Panc1 (cell line): ENCODE results near the gene CREB3L2. TPM values are rescaled to one million over a fixed set of nuclear protein-coding genes. Genes with fewer than 3 reads are reported as not detected.

Source experiments
- ATAC-seq: fragments of 200-7000 bp; cut with Tn5 transposase; 2 replicates; pipeline ENCODE4 v1.9.1; 2020; ENCODE audit warnings: mild to moderate bottlenecking, moderate library complexity
- BruUV-seq: library from RNA; stranded (reverse); fragments of 400-500 nt; replicated peaks from 2 replicates; lab custom pipeline; 2021; lab: Mats Ljungman, UMichigan
- CTCF ChIA-PET: fragments of 300-600 bp; sonication (Branson Sonifier 250); formaldehyde crosslinking; loops from one replicate; lab custom pipeline; 2022; ENCODE audit warnings: antibody characterized with exemption; lab: Charles Lee
- POLR2A ChIA-PET: fragments of 300-600 bp; sonication (Branson Sonifier 250); formaldehyde crosslinking; loops from one replicate; lab custom pipeline; 2022; ENCODE audit warnings: antibody characterized with exemption; lab: Charles Lee
- DNase-seq: peaks from one replicate; pipeline ENCODE4 v3.0.0-alpha.2; 2010; ENCODE audit warnings: low read depth, low spot score
- H3K27ac ChIP-seq: 2 replicates; pipeline ENCODE4 v1.5.1; 2011; ENCODE audit warnings: mild to moderate bottlenecking, low read length, inconsistent platforms
- H3K27me3 ChIP-seq: fragments of 200-500 bp; sonication (Bioruptor generic); 2 replicates; pipeline ENCODE4 v1.6.0; 2014; ENCODE audit warnings: low read length, inconsistent platforms; ENCODE audit not compliant: control insufficient read depth, insufficient read depth
- H3K36me3 ChIP-seq: fragments of 200-500 bp; sonication (Bioruptor generic); 2 replicates; pipeline ENCODE4 v1.5.1; 2014; ENCODE audit warnings: inconsistent platforms, mild to moderate bottlenecking, low read length, moderate library complexity; ENCODE audit not compliant: control insufficient read depth, insufficient read depth
- H3K4me1 ChIP-seq: 2 replicates; pipeline ENCODE4 v1.5.1; 2011; ENCODE audit warnings: inconsistent platforms, mild to moderate bottlenecking, low read length, moderate library complexity; ENCODE audit not compliant: control insufficient read depth, insufficient read depth
- H3K4me3 ChIP-seq, 2 experiments: 2 replicates each; pipeline ENCODE4 v1.5.1; 2011 to 2012; ENCODE audit warnings: low read depth in 2 of 2, low read length in 2 of 2, mild to moderate bottlenecking in 2 of 2, inconsistent platforms in 1 of 2, moderate library complexity in 1 of 2
- H3K9me3 ChIP-seq: fragments of 200-500 bp; sonication (Bioruptor generic); 2 replicates; pipeline ENCODE4 v1.5.1; 2014; ENCODE audit warnings: low read depth, mild to moderate bottlenecking, inconsistent platforms, low read length, moderate library complexity; ENCODE audit not compliant: control insufficient read depth, insufficient read depth
- CTCF ChIP-seq: fragments of 450-650 bp; IDR thresholded peaks from 2 replicates; pipeline ENCODE4 v1.5.1; 2017; ENCODE audit warnings: mild to moderate bottlenecking
- POLR2AphosphoS5 ChIP-seq: IDR thresholded peaks from 2 replicates; pipeline ENCODE4 v1.6.1; 2012; ENCODE audit warnings: mild to moderate bottlenecking, low read depth, low read length, moderate library complexity
- REST ChIP-seq, 2 experiments: IDR thresholded peaks; 2 replicates each; pipeline ENCODE4 v1.6.1; 2011 to 2012; ENCODE audit warnings: low read depth in 2 of 2, control low read depth in 1 of 2, low read length in 1 of 2, mild to moderate bottlenecking in 1 of 2, moderate library complexity in 1 of 2; ENCODE audit not compliant: insufficient read depth in 1 of 2
- SIN3A ChIP-seq: IDR thresholded peaks from 2 replicates; pipeline ENCODE4 v1.6.1; 2012; ENCODE audit warnings: low read depth, mild to moderate bottlenecking, low read length, moderate library complexity, borderline replicate concordance; ENCODE audit not compliant: insufficient read depth
- TCF7L2 ChIP-seq: IDR thresholded peaks from 2 replicates; pipeline ENCODE4 v1.6.1; 2011; ENCODE audit warnings: mild to moderate bottlenecking, low read depth, low read length, inconsistent platforms
- in situ Hi-C: cut with HindIII; loops from 2 replicates; pipeline ENCODE4 v1.10.0; 2016; ENCODE audit warnings: low sequenced_read_pairs, low pct_unique_long_range_greater_than_20kb
- intact Hi-C: fragments of 100-400 bp; cut with micrococcal nuclease; formaldehyde crosslinking; loops from one replicate; pipeline ENCODE4 v1.10.0; 2022; ENCODE audit not compliant: unreplicated experiment
- total RNA-seq: library from RNA; stranded (reverse); gene quantifications from one replicate; pipeline ENCODE4 v1.2.1, GENCODE V29; 2021; ENCODE audit not compliant: unreplicated experiment

Gene CREB3L2
- total RNA-seq, 1 experiment from 2014 or later = 22.7 TPM

- ChIA-PET CTCF (no interaction called here), POLR2A (no interaction called here)
- TF ChIP-seq SIN3A = no peak
- no peak for TF ChIP-seq POLR2AphosphoS5
- TF ChIP-seq TCF7L2 = no peak
- TF ChIP-seq CTCF = no peak
- TF ChIP-seq REST (IDR thresholded peaks at IDR 0.05; ENCODE audit: insufficient read depth in 1 of 2, low read depth in 2 of 2, low read length in 1 of 2) = no peak
- H3K4me3 ChIP-seq = no peak overlapping the region
- DNase-seq (no peak), ATAC-seq (no peak)
- no TSS peak for BruUV-seq
- no peaks in the 10 kb centered on the region for H3K27me3 ChIP-seq
- in situ Hi-C loops (no loop called here), intact Hi-C loops (loop anchor here (5.0 kb wide), 1 partner anchor 733 kb away; no protein-coding TSS in a partner anchor)
- H3K4me1 ChIP-seq = peaks cover 10% of the 10 kb centered on the region
- H3K27ac ChIP-seq = no peak overlapping the region
- H3K36me3 ChIP-seq = no peaks in the 10 kb centered on the region; the same call in 1 of the 2 replicates
- no peaks in the 10 kb centered on the region for H3K9me3 ChIP-seq
Observed at GRCh38 chr7:138004046-138004445, 2.2 kb upstream of the CREB3L2 start.

GRCh38 chr7:138002828-138003189 is 923 bp upstream of the CREB3L2 start:
- Histone ChIP-seq H3K36me3 (no peaks in the 10 kb centered on the region; the same call in 1 of the 2 replicates), H3K27ac (peak overlapping the region; percentile 76; the same call in 1 of the 2 replicates), H3K4me1 (peaks cover 10% of the 10 kb centered on the region), H3K4me3 (peak overlapping the region; percentile 83 to 93), H3K9me3 (no peaks in the 10 kb centered on the region), H3K27me3 (no peaks in the 10 kb centered on the region)
- no TSS peak for BruUV-seq
- TF ChIP-seq SIN3A (no peak), REST (IDR thresholded peaks at IDR 0.05; ENCODE audit: insufficient read depth in 1 of 2, low read depth in 2 of 2, low read length in 1 of 2) (no peak), TCF7L2 (no peak), POLR2AphosphoS5 (no peak)
- no peak for ATAC-seq
- intact Hi-C loops = loop anchor here (5.0 kb wide), 1 partner anchor 734 kb away; no protein-coding TSS in a partner anchor
- in situ Hi-C loops = no loop called here
- no peak for DNase-seq
- ChIA-PET POLR2A (no interaction called here), CTCF (no interaction called here)
